ENCODE results near the gene RARRES2. TPM values are rescaled to one million over a fixed set of nuclear protein-coding genes. Genes with fewer than 3 reads are reported as not detected.

The RARRES2 gene
- total and polyA plus RNA-seq, 2 of the 13 experiments (the other 11 are each of a cell fraction or from before 2014, with no cell fraction given): 134 to 172 TPM

DNA sequence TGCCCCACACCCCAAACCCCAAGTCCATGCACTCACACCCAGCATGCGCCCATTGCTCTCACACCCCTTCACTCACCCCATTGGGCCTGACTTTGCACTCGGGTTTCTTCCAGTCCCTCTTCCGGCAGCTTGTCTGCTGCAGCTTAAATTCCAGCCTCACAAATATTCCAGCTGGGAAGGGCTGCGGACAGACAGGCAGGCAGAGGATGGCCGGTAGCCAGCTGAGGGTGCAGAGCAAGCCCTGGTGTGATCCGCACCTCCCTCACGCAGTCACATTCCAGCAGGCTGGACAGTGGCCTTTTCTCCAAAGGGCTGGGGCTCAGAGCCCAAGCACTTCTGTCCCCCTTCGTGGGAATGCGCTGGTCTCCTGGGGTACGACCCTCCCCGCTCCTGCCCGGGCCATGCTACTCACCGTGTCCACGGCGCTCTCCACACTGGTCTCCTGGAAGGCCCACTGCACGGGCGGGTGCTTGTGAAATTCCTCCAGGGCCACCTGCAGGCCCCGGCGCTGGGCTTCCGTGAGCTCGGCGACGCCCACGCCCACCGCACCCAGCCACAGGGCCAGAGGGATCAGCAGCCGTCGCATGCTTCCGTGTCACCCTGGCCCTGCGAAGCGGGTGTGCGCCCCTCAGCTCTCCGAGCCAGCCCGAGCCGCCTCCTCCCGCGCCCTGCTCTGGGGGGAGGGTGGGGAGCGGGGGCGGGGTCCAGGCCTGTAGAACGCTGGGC, 1.2 kb downstream of the RARRES2 start (continued):
- TF ChIP-seq GMEB1 (CRISPR knock-in tag; IDR thresholded peaks at IDR 0.05; ENCODE audit: borderline replicate concordance) (no peak), NCOR1 (IDR thresholded peaks at IDR 0.05; ENCODE audit: borderline replicate concordance, low read length) (no peak), KLF6 (CRISPR knock-in tag; IDR thresholded peaks at IDR 0.05) (peak; percentile 29; the same call in 1 of the 2 replicates), GFI1 (CRISPR knock-in tag; IDR thresholded peaks at IDR 0.05; ENCODE audit: borderline replicate concordance) (no peak), ZBTB34 (CRISPR knock-in tag; IDR thresholded peaks at IDR 0.05) (no peak), ZNF556 (CRISPR knock-in tag; IDR thresholded peaks at IDR 0.05; ENCODE audit: borderline replicate concordance) (no peak; the same call in 1 of the 2 replicates), THAP11 (CRISPR knock-in tag; IDR thresholded peaks at IDR 0.05) (no peak), MEF2D (CRISPR knock-in tag; IDR thresholded peaks at IDR 0.05) (0 out of 2 replicates have a peak, but pooled peaks have one; percentile 21), MAZ (IDR thresholded peaks at IDR 0.05; ENCODE audit: borderline replicate concordance, low read depth, low read length) (no peak), MAZ (CRISPR knock-in tag; IDR thresholded peaks at IDR 0.05; ENCODE audit: low read depth) (no peak), POGK (CRISPR knock-in tag; conservative IDR thresholded peaks at IDR 0.05) (no peak), PRDM10 (CRISPR knock-in tag; IDR thresholded peaks at IDR 0.05; ENCODE audit: low read depth) (0 out of 2 replicates have a peak, but pooled peaks have one; percentile 16), WIZ (CRISPR knock-in tag; IDR thresholded peaks at IDR 0.05) (no peak), ZNF230 (CRISPR knock-in tag; IDR thresholded peaks at IDR 0.05) (no peak), ZSCAN25 (CRISPR knock-in tag; IDR thresholded peaks at IDR 0.05) (no peak), ZNF709 (CRISPR knock-in tag; IDR thresholded peaks at IDR 0.05) (no peak), ZNF652 (CRISPR knock-in tag; IDR thresholded peaks at IDR 0.05; ENCODE audit: borderline replicate concordance, low read depth) (no peak), GTF3A (CRISPR knock-in tag; conservative IDR thresholded peaks at IDR 0.05) (no peak)
- TF ChIP-seq, protein P1, sequence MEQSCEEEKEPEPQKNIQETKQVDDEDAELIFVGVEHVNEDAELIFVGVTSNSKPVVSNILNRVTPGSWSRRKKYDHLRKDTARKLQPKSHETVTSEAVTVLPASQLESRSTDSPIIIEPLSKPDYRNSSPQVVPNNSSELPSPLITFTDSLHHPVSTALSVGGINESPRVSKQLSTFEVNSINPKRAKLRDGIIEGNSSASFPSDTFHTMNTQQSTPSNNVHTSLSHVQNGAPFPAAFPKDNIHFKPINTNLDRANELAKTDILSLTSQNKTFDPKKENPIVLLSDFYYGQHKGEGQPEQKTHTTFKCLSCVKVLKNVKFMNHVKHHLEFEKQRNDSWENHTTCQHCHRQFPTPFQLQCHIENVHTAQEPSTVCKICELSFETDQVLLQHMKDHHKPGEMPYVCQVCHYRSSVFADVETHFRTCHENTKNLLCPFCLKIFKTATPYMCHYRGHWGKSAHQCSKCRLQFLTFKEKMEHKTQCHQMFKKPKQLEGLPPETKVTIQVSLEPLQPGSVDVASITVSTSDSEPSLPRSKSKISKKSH (CRISPR knock-in tag; IDR thresholded peaks at IDR 0.05; ENCODE audit: borderline replicate concordance): peak; percentile 15; the same call in 1 of the 2 replicates

All from HepG2 (cell line).